ENCODE results near the gene CSNK2B. TPM values are rescaled to one million over a fixed set of nuclear protein-coding genes. Genes with fewer than 3 reads are reported as not detected.

Gene CSNK2B
- total and polyA plus RNA-seq, 9 of the 15 experiments (the other 6 are each of a cell fraction or from before 2014, with no cell fraction given) = 120 to 1,126 (median 529) TPM

DNA sequence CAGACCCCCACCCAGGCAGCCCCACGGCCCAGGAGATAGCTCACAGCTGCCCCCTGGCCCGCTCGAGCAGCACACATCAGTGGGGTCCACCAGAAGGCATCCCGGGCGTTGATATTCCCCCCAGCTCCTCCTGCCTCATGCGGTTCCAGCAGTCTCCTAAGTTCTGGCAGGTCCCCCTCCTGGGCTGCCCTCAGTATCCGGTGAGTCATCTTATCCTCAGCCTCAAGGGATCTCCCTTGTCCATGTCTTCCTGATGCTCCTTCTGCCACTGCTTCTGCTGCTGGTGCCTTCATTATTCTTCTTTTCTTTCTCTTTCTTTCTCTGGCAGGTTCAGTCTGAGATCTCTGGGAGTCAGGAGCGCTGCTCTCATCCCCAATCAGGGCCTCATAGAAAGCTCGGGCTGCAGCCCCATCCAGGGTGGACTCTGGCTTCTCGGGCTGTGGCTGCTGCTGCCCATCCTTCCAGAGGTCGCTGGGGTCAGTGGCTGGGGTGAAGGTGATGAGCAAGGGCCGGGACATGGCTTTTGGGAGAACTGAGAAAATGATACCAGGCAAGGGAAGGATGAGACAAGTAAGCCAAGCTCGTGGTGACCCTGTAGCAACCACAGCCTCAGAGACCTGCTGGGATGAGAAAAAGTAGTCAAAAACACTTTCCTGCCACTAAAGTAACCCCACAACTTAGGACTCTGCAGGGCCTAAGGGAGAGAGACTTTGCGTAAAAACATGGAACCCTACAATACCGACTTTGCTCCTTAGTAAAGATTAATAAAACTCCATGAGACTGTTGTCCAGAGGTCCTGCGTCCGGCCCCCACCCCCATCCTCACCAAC lies 1.7 kb upstream of the CSNK2B start (continued):
- TF ChIP-seq, protein P1, sequence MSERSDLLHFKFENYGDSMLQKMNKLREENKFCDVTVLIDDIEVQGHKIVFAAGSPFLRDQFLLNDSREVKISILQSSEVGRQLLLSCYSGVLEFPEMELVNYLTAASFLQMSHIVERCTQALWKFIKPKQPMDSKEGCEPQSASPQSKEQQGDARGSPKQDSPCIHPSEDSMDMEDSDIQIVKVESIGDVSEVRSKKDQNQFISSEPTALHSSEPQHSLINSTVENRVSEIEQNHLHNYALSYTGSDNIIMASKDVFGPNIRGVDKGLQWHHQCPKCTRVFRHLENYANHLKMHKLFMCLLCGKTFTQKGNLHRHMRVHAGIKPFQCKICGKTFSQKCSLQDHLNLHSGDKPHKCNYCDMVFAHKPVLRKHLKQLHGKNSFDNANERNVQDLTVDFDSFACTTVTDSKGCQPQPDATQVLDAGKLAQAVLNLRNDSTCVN (CRISPR knock-in tag; IDR thresholded peaks at IDR 0.05) = 0 out of 2 replicates have a peak, but pooled peaks have one; percentile 10
- TF ChIP-seq ZNF184 (CRISPR knock-in tag; IDR thresholded peaks at IDR 0.05) (no peak), MECOM (CRISPR knock-in tag; IDR thresholded peaks at IDR 0.05) (no peak), SAP30 (IDR thresholded peaks at IDR 0.05; ENCODE audit: borderline replicate concordance, insufficient read depth, low read depth, low read length, poor library complexity, severe bottlenecking) (no peak), GTF2F1 (IDR thresholded peaks at IDR 0.05; ENCODE audit: low read depth, low read length) (no peak), KDM4B (IDR thresholded peaks at IDR 0.05; ENCODE audit: borderline replicate concordance in 2 of 2, low read depth in 1 of 2) (no peak), RBM17 (IDR thresholded peaks at IDR 0.05; ENCODE audit: borderline replicate concordance, low read depth, low read length) (no peak), YBX1 (IDR thresholded peaks at IDR 0.05) (no peak), FOXJ2 (tag; IDR thresholded peaks at IDR 0.05) (no peak), CHD2 (IDR thresholded peaks at IDR 0.05; ENCODE audit: low read depth, low read length) (no peak)
- TF ChIP-seq, protein P2, sequence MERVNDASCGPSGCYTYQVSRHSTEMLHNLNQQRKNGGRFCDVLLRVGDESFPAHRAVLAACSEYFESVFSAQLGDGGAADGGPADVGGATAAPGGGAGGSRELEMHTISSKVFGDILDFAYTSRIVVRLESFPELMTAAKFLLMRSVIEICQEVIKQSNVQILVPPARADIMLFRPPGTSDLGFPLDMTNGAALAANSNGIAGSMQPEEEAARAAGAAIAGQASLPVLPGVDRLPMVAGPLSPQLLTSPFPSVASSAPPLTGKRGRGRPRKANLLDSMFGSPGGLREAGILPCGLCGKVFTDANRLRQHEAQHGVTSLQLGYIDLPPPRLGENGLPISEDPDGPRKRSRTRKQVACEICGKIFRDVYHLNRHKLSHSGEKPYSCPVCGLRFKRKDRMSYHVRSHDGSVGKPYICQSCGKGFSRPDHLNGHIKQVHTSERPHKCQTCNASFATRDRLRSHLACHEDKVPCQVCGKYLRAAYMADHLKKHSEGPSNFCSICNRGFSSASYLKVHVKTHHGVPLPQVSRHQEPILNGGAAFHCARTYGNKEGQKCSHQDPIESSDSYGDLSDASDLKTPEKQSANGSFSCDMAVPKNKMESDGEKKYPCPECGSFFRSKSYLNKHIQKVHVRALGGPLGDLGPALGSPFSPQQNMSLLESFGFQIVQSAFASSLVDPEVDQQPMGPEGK (CRISPR knock-in tag; IDR thresholded peaks at IDR 0.05; ENCODE audit: borderline replicate concordance) = no peak
- TF ChIP-seq, protein P3, sequence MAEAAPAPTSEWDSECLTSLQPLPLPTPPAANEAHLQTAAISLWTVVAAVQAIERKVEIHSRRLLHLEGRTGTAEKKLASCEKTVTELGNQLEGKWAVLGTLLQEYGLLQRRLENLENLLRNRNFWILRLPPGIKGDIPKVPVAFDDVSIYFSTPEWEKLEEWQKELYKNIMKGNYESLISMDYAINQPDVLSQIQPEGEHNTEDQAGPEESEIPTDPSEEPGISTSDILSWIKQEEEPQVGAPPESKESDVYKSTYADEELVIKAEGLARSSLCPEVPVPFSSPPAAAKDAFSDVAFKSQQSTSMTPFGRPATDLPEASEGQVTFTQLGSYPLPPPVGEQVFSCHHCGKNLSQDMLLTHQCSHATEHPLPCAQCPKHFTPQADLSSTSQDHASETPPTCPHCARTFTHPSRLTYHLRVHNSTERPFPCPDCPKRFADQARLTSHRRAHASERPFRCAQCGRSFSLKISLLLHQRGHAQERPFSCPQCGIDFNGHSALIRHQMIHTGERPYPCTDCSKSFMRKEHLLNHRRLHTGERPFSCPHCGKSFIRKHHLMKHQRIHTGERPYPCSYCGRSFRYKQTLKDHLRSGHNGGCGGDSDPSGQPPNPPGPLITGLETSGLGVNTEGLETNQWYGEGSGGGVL (CRISPR knock-in tag; IDR thresholded peaks at IDR 0.05) = no peak
- TF ChIP-seq, protein P4, sequence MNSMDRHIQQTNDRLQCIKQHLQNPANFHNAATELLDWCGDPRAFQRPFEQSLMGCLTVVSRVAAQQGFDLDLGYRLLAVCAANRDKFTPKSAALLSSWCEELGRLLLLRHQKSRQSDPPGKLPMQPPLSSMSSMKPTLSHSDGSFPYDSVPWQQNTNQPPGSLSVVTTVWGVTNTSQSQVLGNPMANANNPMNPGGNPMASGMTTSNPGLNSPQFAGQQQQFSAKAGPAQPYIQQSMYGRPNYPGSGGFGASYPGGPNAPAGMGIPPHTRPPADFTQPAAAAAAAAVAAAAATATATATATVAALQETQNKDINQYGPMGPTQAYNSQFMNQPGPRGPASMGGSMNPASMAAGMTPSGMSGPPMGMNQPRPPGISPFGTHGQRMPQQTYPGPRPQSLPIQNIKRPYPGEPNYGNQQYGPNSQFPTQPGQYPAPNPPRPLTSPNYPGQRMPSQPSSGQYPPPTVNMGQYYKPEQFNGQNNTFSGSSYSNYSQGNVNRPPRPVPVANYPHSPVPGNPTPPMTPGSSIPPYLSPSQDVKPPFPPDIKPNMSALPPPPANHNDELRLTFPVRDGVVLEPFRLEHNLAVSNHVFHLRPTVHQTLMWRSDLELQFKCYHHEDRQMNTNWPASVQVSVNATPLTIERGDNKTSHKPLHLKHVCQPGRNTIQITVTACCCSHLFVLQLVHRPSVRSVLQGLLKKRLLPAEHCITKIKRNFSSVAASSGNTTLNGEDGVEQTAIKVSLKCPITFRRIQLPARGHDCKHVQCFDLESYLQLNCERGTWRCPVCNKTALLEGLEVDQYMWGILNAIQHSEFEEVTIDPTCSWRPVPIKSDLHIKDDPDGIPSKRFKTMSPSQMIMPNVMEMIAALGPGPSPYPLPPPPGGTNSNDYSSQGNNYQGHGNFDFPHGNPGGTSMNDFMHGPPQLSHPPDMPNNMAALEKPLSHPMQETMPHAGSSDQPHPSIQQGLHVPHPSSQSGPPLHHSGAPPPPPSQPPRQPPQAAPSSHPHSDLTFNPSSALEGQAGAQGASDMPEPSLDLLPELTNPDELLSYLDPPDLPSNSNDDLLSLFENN (IDR thresholded peaks at IDR 0.05; ENCODE audit: low read depth in 2 of 2, low read length in 2 of 2) = peak in 1 of 2 experiments; percentile 27; a peak in 1 of 4 replicates
- TF ChIP-seq, protein P5, sequence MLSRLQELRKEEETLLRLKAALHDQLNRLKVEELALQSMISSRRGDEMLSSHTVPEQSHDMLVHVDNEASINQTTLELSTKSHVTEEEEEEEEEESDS (CRISPR knock-in tag; IDR thresholded peaks at IDR 0.05) = no peak
